Measurements from ENCODE around the gene RPUSD1. TPM values are rescaled to one million over a fixed set of nuclear protein-coding genes. Genes with fewer than 3 reads are reported as not detected.

Gene RPUSD1
- total and polyA plus RNA-seq, 5 donors from 2014 or later: 20.8 to 24.9 (median 22.8) TPM

DNA sequence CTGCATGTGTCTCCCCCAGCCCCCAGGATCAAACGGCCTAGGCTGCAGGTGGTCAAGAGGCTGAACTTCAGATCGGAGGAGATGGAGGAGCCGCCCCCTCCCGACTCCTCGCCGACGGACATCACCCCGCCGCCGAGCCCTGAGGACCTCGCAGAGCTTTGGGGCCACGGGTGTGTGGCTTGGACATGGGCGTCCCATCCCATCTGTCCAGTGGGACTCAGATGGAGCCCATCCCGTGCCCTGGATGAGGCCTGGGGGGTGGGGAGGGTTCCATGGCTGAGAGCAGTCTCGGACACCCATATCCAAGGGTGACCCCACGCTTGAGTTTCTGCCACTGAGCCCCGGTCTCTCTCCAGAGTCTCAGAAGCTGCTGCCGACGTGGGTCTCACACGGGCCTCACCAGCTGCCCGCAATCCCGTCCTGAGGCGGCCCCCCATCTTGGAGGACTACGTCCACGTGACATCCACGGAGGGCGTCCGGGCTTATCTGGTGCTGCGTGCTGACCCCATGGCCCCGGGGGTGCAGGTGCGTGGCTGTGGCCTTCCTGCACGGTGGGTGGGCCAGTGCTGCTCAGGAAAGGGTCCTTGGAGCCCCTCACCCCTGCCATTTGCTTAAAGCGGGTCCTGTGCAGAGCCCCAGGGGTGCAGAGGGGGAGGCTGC, 1.1 kb upstream of the RPUSD1 start:
- Mint-ChIP-seq H3K4me1 (peaks cover 0 to 19% (median 2%) of the 10 kb centered on the region in 4 donors), H3K27ac (no peak overlapping the region), H3K4me3 (peak overlapping the region in 3 of 4 donors; percentile 43 to 65 (median 44)), H3K36me3 (peaks cover 7% of the 10 kb centered on the region), H3K27me3 (no peaks in the 10 kb centered on the region), H3K9me3 (no peaks in the 10 kb centered on the region)
- H3K27me3 ChIP-seq (ENCODE audit: control insufficient read depth, insufficient read depth, low read length): no peaks in the 10 kb centered on the region
- no peak overlapping the region for H3K4me3 ChIP-seq (ENCODE audit: low read depth, low read length)
- peaks cover 7% of the 10 kb centered on the region for H3K36me3 ChIP-seq (ENCODE audit: control insufficient read depth, insufficient read depth, low read length)
- DNase-seq (no peak), ATAC-seq (ENCODE audit: low read depth in 2 of 2) (no peak)
- H3K27ac ChIP-seq (ENCODE audit: insufficient read depth, low read length, poor library complexity, severe bottlenecking): no peak overlapping the region
- H3K9me3 ChIP-seq (ENCODE audit: control insufficient read depth in 2 of 2, low read length in 2 of 2): no peaks in the 10 kb centered on the region
- H3K4me1 ChIP-seq (ENCODE audit: control insufficient read depth, insufficient read depth, low read length, poor library complexity, severe bottlenecking): peaks cover 29% of the 10 kb centered on the region

DNA sequence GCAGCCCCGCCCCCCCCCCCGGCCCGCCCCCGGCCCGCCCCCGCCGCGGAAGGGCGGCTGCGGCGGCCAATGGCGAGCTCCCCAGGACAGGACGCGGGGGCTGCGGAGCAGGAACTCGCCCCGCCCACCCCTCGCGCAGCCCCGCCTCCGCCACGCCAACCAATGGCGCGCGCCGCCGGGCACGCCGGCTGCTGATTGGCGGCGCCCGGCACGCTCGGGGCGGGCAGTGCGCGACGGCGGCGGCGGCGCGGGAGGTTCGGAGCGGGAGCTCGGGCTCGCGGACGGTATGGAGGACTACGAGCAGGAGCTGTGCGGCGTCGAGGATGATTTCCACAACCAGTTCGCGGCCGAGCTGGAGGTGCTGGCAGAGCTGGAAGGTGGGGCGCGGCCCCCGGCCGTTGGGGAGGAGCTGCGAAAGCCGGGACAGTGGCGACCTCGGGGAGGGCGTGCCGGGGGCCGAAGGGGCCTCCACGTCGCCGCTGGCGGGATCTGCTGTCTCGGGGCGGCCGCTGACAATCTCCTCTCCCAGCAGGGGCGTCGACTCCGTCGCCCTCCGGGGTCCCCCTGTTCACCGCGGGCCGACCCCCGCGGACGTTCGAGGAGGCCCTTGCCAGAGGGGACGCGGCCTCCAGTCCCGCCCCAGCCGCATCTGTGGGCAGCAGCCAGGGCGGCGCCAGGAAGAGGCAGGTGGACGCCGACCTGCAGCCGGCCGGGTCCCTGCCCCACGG, 382 bp upstream of the RPUSD1 start, which contains the start of gene CHTF18:
TSS of gene CHTF18 (plus strand) at position 222 of the 728 bp plus-strand sequence. CDS start at position 287, 65 bp downstream.
- DNase-seq (peak; percentile 90 to 94 (median 93)), ATAC-seq (ENCODE audit: low read depth in 2 of 2) (peak; percentile 92 to 94)
- Mint-ChIP-seq H3K36me3 (peaks cover 7% of the 10 kb centered on the region), H3K27me3 (no peaks in the 10 kb centered on the region), H3K4me1 (peaks cover 0 to 19% (median 2%) of the 10 kb centered on the region in 4 donors), H3K4me3 (peak within 1 kb of the TSS; percentile 63 to 87 (median 80)), H3K9me3 (no peaks in the 10 kb centered on the region), H3K27ac (peak within 1 kb of the TSS in 1 of 3 donors; percentile 51)
- Histone ChIP-seq H3K9me3 (ENCODE audit: control insufficient read depth in 2 of 2, low read length in 2 of 2) (no peaks in the 10 kb centered on the region), H3K36me3 (ENCODE audit: control insufficient read depth, insufficient read depth, low read length) (peaks cover 7% of the 10 kb centered on the region), H3K4me3 (ENCODE audit: low read depth, low read length) (peak within 1 kb of the TSS; percentile 44), H3K4me1 (ENCODE audit: control insufficient read depth, insufficient read depth, low read length, poor library complexity, severe bottlenecking) (peaks cover 29% of the 10 kb centered on the region), H3K27me3 (ENCODE audit: control insufficient read depth, insufficient read depth, low read length) (no peaks in the 10 kb centered on the region), H3K27ac (ENCODE audit: insufficient read depth, low read length, poor library complexity, severe bottlenecking) (peak within 1 kb of the TSS; percentile 33)

DNA sequence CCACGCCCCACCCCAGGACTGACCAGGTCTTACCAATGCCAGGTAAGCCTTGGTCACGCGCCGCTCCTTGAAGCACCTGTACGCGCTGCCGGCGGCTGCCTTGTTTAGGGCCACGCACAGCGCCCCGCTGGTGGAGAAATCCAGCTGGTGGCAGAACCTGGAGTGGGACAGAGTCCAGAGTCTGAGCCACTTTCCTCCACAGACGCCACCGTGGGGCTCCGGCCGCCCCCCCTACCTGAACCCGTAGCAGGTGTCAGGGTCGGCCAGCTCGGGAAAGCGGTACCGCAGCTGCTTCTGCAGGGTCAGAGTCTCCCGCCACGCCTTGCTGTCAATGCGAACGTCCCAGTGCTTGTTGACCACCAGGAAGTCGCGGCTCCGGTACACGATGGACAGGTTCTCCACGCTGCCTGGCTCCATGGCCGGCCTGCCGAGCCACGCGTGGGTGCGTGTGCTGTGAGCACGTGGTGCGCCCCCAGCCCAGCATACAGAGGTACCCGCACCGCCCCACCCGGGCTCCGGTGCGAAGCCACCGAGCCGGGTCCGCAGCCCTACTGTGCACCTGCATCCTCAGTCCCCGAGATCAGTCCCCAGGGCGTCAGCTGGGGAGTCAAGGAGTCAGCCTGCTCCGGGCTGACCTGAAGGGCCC, 737 bp downstream of the RPUSD1 start:
- Mint-ChIP-seq H3K9me3 (no peaks in the 10 kb centered on the region), H3K4me1 (peaks cover 0 to 19% (median 2%) of the 10 kb centered on the region in 4 donors), H3K27ac (peak overlapping the region in 1 of 3 donors; percentile 51), H3K27me3 (no peaks in the 10 kb centered on the region), H3K4me3 (peak overlapping the region; percentile 63 to 87 (median 80)), H3K36me3 (peaks cover 7% of the 10 kb centered on the region)
- Histone ChIP-seq H3K27ac (ENCODE audit: insufficient read depth, low read length, poor library complexity, severe bottlenecking) (no peak overlapping the region), H3K36me3 (ENCODE audit: control insufficient read depth, insufficient read depth, low read length) (peaks cover 7% of the 10 kb centered on the region), H3K4me3 (ENCODE audit: low read depth, low read length) (peak overlapping the region; percentile 44), H3K27me3 (ENCODE audit: control insufficient read depth, insufficient read depth, low read length) (no peaks in the 10 kb centered on the region), H3K4me1 (ENCODE audit: control insufficient read depth, insufficient read depth, low read length, poor library complexity, severe bottlenecking) (peaks cover 29% of the 10 kb centered on the region), H3K9me3 (ENCODE audit: control insufficient read depth in 2 of 2, low read length in 2 of 2) (no peaks in the 10 kb centered on the region)
- no peak for ATAC-seq (ENCODE audit: low read depth in 2 of 2)
- DNase-seq: no peak

DNA sequence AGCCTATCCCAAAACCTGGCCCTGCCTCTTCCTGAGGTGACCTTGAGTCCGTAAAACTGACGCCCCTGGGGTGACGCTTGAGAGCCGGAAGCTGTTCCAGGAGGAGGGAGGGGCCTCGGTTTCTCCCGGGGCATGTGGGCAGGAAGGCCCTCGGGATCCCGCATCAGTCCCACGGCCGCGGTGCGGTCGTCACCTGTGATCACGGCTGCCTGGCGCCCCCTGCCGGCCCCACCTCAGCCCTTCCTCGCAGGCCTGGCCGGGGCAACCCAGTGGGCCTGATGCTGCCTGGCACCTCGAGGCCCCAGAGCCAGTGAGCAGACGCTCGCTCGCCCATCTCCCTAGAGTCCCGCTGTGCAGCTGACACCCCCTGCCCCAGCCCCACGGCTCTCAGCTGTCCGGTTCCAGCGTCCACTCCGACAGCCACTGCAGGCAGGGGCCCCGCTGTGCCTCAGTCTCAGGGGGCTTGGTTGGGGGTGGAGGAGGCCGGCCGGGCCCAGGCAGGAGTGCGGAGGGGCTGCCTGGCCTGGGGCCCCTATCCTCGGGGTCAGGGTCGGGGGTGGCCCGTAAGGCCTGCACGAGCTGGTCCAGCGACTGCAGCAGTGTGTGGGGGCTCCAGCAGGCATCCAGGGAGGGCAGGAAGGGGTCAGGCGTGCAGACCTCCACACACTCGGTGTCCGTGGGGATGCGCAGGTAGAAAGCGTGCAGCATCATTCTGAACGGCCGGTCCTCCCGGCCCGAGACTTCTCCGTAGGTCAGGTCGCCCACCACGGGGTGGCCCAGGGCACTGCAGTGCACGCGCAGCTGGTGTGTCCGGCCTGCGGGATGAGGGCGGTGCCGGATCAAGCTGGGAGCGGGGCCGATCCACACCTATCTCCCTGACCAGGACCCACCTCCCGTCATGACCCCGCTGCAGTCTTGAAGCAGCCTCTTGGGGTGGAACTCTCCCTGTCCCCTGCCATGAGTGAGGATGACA, 2.3 kb downstream of the RPUSD1 start:
- Mint-ChIP-seq H3K36me3 (no peaks in the 10 kb centered on the region), H3K9me3 (no peaks in the 10 kb centered on the region), H3K4me3 (peak overlapping the region; percentile 72 to 84 (median 77)), H3K27me3 (no peaks in the 10 kb centered on the region), H3K27ac (no peak overlapping the region), H3K4me1 (peaks cover 0 to 13% (median 0%) of the 10 kb centered on the region in 4 donors)
- Histone ChIP-seq H3K36me3 (ENCODE audit: control insufficient read depth, insufficient read depth, low read length) (peaks cover 7% of the 10 kb centered on the region), H3K27ac (ENCODE audit: insufficient read depth, low read length, poor library complexity, severe bottlenecking) (no peak overlapping the region), H3K9me3 (ENCODE audit: control insufficient read depth in 2 of 2, low read length in 2 of 2) (no peaks in the 10 kb centered on the region), H3K4me1 (ENCODE audit: control insufficient read depth, insufficient read depth, low read length, poor library complexity, severe bottlenecking) (peaks cover 29% of the 10 kb centered on the region), H3K27me3 (ENCODE audit: control insufficient read depth, insufficient read depth, low read length) (no peaks in the 10 kb centered on the region), H3K4me3 (ENCODE audit: low read depth, low read length) (no peak overlapping the region)
- DNase-seq: peak; percentile 62 to 69 (median 69)
- ATAC-seq (ENCODE audit: low read depth in 2 of 2): no peak

DNA sequence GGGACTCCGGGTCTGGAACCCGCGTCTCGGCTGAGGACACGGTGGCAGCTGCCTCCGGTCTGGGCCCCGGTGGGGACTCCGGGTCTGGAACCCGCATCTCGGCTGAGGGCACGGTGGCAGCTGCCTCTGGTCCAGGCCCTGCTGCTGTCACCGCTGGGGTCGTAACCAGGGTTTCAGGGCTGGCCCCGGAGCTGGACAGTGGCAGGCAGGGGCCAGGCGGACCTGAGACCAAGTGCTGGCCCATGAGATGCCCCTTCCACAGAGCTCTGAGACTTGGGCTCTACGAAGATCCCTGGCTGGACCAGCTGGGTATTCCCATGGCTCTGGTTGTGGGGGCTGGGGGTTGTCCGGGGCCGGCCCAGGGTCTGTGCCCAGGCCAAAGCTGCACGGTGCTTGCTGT, 3.8 kb downstream of the RPUSD1 start:
- Mint-ChIP-seq H3K27ac (no peak overlapping the region), H3K27me3 (no peaks in the 10 kb centered on the region), H3K4me3 (peak overlapping the region in 1 of 4 donors; percentile 61), H3K9me3 (peaks cover 0 to 2% (median 0%) of the 10 kb centered on the region in 7 donors), H3K4me1 (peaks cover 0 to 13% (median 0%) of the 10 kb centered on the region in 4 donors), H3K36me3 (no peaks in the 10 kb centered on the region)
- Histone ChIP-seq H3K36me3 (ENCODE audit: control insufficient read depth, insufficient read depth, low read length) (peaks cover 7% of the 10 kb centered on the region), H3K9me3 (ENCODE audit: control insufficient read depth in 2 of 2, low read length in 2 of 2) (no peaks in the 10 kb centered on the region), H3K4me1 (ENCODE audit: control insufficient read depth, insufficient read depth, low read length, poor library complexity, severe bottlenecking) (peaks cover 29% of the 10 kb centered on the region), H3K27ac (ENCODE audit: insufficient read depth, low read length, poor library complexity, severe bottlenecking) (no peak overlapping the region), H3K27me3 (ENCODE audit: control insufficient read depth, insufficient read depth, low read length) (no peaks in the 10 kb centered on the region), H3K4me3 (ENCODE audit: low read depth, low read length) (no peak overlapping the region)
- ATAC-seq (ENCODE audit: low read depth in 2 of 2) (no peak), DNase-seq (no peak)

DNA sequence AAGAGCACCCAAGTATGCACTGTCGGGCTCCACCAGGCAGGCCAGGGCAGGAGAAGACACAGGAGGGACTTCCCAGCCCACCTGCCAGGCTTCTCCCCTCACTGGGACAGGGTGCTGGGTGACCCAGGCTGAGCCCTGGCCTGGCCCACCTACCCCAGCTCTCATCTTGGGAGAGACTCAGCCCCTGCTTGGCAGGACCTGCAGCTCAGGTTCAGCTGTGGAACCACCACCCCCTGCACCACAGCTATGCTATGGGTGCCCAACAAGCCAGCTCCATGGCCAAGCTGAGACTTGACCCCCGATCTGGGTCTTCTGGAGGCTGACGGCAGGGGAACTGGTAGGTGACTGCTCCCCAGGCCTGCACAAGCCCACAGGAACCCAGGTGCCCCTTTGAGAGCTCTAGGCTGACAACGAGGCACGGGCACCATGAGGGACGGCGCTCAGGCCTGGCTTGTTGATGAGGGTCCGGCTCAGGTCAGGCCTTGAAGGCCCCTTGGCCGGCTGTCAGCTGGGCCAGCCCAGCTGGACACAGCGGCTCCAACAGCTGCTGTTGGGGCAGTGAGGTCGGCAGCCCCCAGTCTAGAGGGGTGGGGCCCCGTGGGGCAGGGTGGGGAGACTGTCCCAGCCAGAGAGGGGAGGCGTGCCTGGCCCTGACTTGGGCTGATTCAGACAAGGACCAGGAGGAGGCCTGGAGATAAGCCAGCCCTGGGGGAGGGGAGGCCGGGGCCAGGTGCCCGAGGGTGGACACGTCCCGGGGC, 4.6 kb downstream of the RPUSD1 start:
- Histone ChIP-seq H3K4me3 (ENCODE audit: low read depth, low read length) (no peak overlapping the region), H3K36me3 (ENCODE audit: control insufficient read depth, insufficient read depth, low read length) (peaks cover 7% of the 10 kb centered on the region), H3K27ac (ENCODE audit: insufficient read depth, low read length, poor library complexity, severe bottlenecking) (no peak overlapping the region), H3K9me3 (ENCODE audit: control insufficient read depth in 2 of 2, low read length in 2 of 2) (no peaks in the 10 kb centered on the region), H3K27me3 (ENCODE audit: control insufficient read depth, insufficient read depth, low read length) (no peaks in the 10 kb centered on the region), H3K4me1 (ENCODE audit: control insufficient read depth, insufficient read depth, low read length, poor library complexity, severe bottlenecking) (peaks cover 21% of the 10 kb centered on the region)
- no peak for ATAC-seq (ENCODE audit: low read depth in 2 of 2)
- H3K4me1 Mint-ChIP-seq: peaks cover 0 to 13% (median 0%) of the 10 kb centered on the region in 4 donors
- no peak for DNase-seq
- H3K27me3 Mint-ChIP-seq: no peaks in the 10 kb centered on the region
- H3K9me3 Mint-ChIP-seq: peaks cover 0 to 2% (median 0%) of the 10 kb centered on the region in 7 donors
- no peak overlapping the region for H3K27ac Mint-ChIP-seq
- H3K36me3 Mint-ChIP-seq: no peaks in the 10 kb centered on the region
- H3K4me3 Mint-ChIP-seq: peak overlapping the region in 1 of 4 donors; percentile 47

Measured in CD4-positive, CD25-positive, alpha-beta regulatory T cell (primary cell).